Ishikawa (cell line): ENCODE results near the gene USP1.

Experiments used
- CEBPB ChIP-seq: IDR thresholded peaks from 2 replicates; pipeline ENCODE4 v1.6.1; 2012
- CREB1 ChIP-seq: IDR thresholded peaks from 2 replicates; pipeline ENCODE4 v1.6.1; 2012; ENCODE audit warnings: low read depth
- EGR1 ChIP-seq: IDR thresholded peaks from 2 replicates; pipeline ENCODE4 v1.6.1; 2012
- EP300 ChIP-seq: IDR thresholded peaks from 2 replicates; pipeline ENCODE4 v1.6.1; 2012; ENCODE audit warnings: borderline replicate concordance
- FOXM1 ChIP-seq: IDR thresholded peaks from 2 replicates; pipeline ENCODE4 v1.6.1; 2012; ENCODE audit warnings: low read depth, borderline replicate concordance
- MAX ChIP-seq: IDR thresholded peaks from 2 replicates; pipeline ENCODE4 v1.6.1; 2012
- NFIC ChIP-seq: IDR thresholded peaks from 2 replicates; pipeline ENCODE4 v1.6.1; 2012
- RAD21 ChIP-seq: IDR thresholded peaks from 2 replicates; pipeline ENCODE4 v1.6.1; 2012; ENCODE audit warnings: low read depth
- REST ChIP-seq: IDR thresholded peaks from 2 replicates; pipeline ENCODE4 v1.6.1; 2012; ENCODE audit warnings: low read depth, mild to moderate bottlenecking
- TAF1 ChIP-seq: IDR thresholded peaks from 2 replicates; pipeline ENCODE4 v1.6.1; 2012; ENCODE audit warnings: low read depth, mild to moderate bottlenecking
- TCF12 ChIP-seq: IDR thresholded peaks from 2 replicates; pipeline ENCODE4 v1.6.1; 2012; ENCODE audit warnings: low read depth
- TEAD4 ChIP-seq: IDR thresholded peaks from 2 replicates; pipeline ENCODE4 v1.6.1; 2012
- YY1 ChIP-seq: IDR thresholded peaks from 2 replicates; pipeline ENCODE4 v1.6.1; 2012; ENCODE audit warnings: low read depth
- ZBTB7A ChIP-seq: IDR thresholded peaks from 2 replicates; pipeline ENCODE4 v1.6.1; 2012; ENCODE audit warnings: low read depth
- TF ChIP-seq, protein P1 (sequence below): IDR thresholded peaks from 2 replicates; pipeline ENCODE4 v1.6.1; 2012

USP1 gene

GRCh38 chr1:62424411-62424810 lies 12.4 kb upstream of the USP1 start:
- TF ChIP-seq EGR1: no peak
- TF ChIP-seq ZBTB7A: no peak
- no peak for TF ChIP-seq EP300
- TF ChIP-seq CEBPB: no peak
- TF ChIP-seq TCF12: no peak
- no peak for TF ChIP-seq CREB1
- no peak for TF ChIP-seq NFIC
- TF ChIP-seq MAX: no peak
- no peak for TF ChIP-seq TAF1
- TF ChIP-seq REST: no peak
- no peak for TF ChIP-seq FOXM1
- no peak for TF ChIP-seq RAD21
- TF ChIP-seq, protein P1, sequence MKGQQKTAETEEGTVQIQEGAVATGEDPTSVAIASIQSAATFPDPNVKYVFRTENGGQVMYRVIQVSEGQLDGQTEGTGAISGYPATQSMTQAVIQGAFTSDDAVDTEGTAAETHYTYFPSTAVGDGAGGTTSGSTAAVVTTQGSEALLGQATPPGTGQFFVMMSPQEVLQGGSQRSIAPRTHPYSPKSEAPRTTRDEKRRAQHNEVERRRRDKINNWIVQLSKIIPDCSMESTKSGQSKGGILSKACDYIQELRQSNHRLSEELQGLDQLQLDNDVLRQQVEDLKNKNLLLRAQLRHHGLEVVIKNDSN: no peak
- no peak for TF ChIP-seq TEAD4
- TF ChIP-seq YY1: no peak

DNA sequence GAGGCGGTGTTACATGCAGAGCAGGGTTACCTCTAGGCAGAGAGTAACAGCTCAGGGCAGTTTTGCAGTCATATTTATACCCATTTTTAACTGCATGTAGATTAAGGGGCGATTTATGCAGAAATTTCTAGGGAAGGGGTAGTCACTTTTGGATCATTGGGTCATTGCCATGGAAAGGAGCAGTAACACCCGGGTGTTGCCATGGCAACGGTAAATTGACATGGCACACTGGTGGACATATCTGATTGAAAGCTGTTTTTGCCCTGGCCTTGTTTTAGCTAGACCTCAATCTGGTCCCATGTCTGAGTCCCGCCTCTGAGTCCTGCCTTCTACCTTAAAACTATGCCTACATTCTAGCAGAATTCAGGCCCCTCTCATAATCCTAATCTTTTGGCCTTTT lies 11.8 kb upstream of the USP1 start:
- TF ChIP-seq RAD21 (no peak), EGR1 (no peak), NFIC (no peak), MAX (no peak), CREB1 (no peak), REST (no peak), TCF12 (no peak), FOXM1 (no peak), YY1 (no peak), TEAD4 (no peak), TAF1 (no peak), EP300 (no peak), CEBPB (no peak)
- TF ChIP-seq, protein P1: no peak

DNA sequence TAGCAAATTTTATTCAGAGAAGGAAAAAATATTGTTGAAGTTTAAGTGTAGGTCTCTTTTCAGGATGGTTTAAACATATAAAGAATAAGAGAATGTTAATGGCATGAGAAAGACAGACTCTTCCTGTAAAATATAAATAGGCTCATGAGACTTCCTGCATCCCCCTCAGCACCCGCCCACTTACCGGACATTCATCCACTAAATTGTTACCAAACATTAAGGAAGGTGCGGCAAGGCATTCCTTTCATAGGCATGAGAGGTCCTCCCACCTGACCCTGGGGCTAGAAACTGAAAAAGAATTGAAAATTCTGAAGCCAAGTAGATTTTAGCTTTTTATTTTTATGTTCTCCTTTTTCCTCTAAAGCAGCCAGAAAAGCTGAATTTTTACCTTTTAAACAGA lies 10.6 kb upstream of the USP1 start:
- TF ChIP-seq CEBPB (no peak), EP300 (no peak), TEAD4 (no peak), TCF12 (no peak), FOXM1 (no peak), REST (no peak), YY1 (no peak), TAF1 (no peak), CREB1 (no peak), MAX (no peak), EGR1 (no peak), RAD21 (no peak), ZBTB7A (no peak)
- TF ChIP-seq, protein P1: no peak

DNA sequence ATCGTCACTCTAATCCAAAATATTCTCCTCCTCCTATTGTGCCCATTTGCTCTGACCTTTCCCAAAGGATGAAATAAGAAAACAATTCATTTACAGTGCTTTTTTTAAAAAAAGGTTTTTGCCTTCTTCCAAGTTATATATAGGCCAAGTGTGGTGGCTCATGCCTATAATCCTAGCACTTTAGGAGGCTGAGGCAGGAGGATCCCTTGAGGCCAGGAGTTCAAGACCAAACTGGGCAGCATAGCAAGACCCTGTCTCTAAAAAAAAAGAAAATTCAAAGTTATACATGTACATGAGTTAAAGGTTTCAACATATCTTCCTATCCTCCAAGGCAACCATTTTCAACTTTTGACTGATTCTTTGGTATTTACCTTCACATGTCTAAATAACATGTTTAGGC lies 10.1 kb upstream of the USP1 start:
- TF ChIP-seq FOXM1: 0 out of 2 replicates have a peak, but pooled peaks have one; percentile 14
- no peak for TF ChIP-seq YY1
